Measurements from ENCODE around the gene CDK2. TPM values are rescaled to one million over a fixed set of nuclear protein-coding genes. Genes with fewer than 3 reads are reported as not detected.

Gene CDK2
- total and polyA plus RNA-seq, 3 donors from 2014 or later = 16.5 to 20.3 (median 19.8) TPM

- peak; percentile 28 to 52 (median 32) for TF ChIP-seq CTCF (IDR thresholded peaks at IDR 0.05)
- no peak for TF ChIP-seq POLR2A (IDR thresholded peaks at IDR 0.05)
- DNase-seq = no peak
- WGBS, 2 donors = 37 to 38% methylated on average over 3 of the region's 3 CpGs
These were observed 35.8 kb upstream of the CDK2 start, which contains the start of gene DGKA for GRCh38 chr12:55930771-55931316. TSS of gene DGKA (plus strand) at chr12:55931162. CDS start at chr12:55936504, 5,342 bp downstream.

GRCh38 chr12:55931317-55931779 lies 35.3 kb upstream of the CDK2 start:
- H3K4me3 ChIP-seq = peak overlapping the region; percentile 69 to 72
- no peaks in the 10 kb centered on the region for H3K9me3 ChIP-seq
- DNase-seq = no peak
- H3K27ac ChIP-seq = peak overlapping the region; percentile 46 to 66
- intact Hi-C loops (cut with DNase I; ENCODE audit: low total_unique reads) = loop anchor here (10.0 kb wide), 1 partner anchor 187 kb away; the partner anchor contains the start of gene GDF11
- no peaks in the 10 kb centered on the region for H3K36me3 ChIP-seq (ENCODE audit: low read depth, missing control alignments)
- no peaks in the 10 kb centered on the region for H3K27me3 ChIP-seq
- 6 to 9% methylated on average over 10 of the region's 10 CpGs for WGBS, 2 donors
- H3K4me1 ChIP-seq = peaks cover 17% of the 10 kb centered on the region
- TF ChIP-seq CTCF (IDR thresholded peaks at IDR 0.05) (no peak), POLR2A (IDR thresholded peaks at IDR 0.05) (no peak)

More at GRCh38 chr12:55930771-55931316, 35.8 kb upstream of the CDK2 start, which contains the start of gene DGKA:
- H3K27me3 ChIP-seq = no peaks in the 10 kb centered on the region
- peak within 1 kb of the TSS; percentile 46 to 66 for H3K27ac ChIP-seq
- H3K36me3 ChIP-seq (ENCODE audit: low read depth, missing control alignments) = no peaks in the 10 kb centered on the region
- intact Hi-C loops (cut with DNase I; ENCODE audit: low total_unique reads) = loop anchor here (10.0 kb wide), 1 partner anchor 186 kb away; the partner anchor contains the start of gene GDF11
- peaks cover 17% of the 10 kb centered on the region for H3K4me1 ChIP-seq
- no peaks in the 10 kb centered on the region for H3K9me3 ChIP-seq
- H3K4me3 ChIP-seq = peak within 1 kb of the TSS; percentile 69 to 72

GRCh38 chr12:55931780-55932550 lies 34.7 kb upstream of the CDK2 start:
- TF ChIP-seq CTCF (IDR thresholded peaks at IDR 0.05) (no peak), POLR2A (IDR thresholded peaks at IDR 0.05) (no peak)
- Histone ChIP-seq H3K36me3 (ENCODE audit: low read depth, missing control alignments) (no peaks in the 10 kb centered on the region), H3K4me3 (peak overlapping the region; percentile 69 to 72), H3K4me1 (peaks cover 17% of the 10 kb centered on the region), H3K9me3 (no peaks in the 10 kb centered on the region), H3K27ac (peak overlapping the region; percentile 46 to 66), H3K27me3 (no peaks in the 10 kb centered on the region)
- peak; percentile 74 for DNase-seq
- intact Hi-C loops (cut with DNase I; ENCODE audit: low total_unique reads) = loop anchor here (10.0 kb wide), 1 partner anchor 187 kb away; the partner anchor contains the start of gene GDF11
- 1 to 2% methylated on average over 18 to 58 of the region's 60 CpGs for WGBS, 2 donors

GRCh38 chr12:55932551-55932910 lies 34.1 kb upstream of the CDK2 start:
- Histone ChIP-seq H3K4me3 (peak overlapping the region; percentile 69 to 72), H3K27me3 (no peaks in the 10 kb centered on the region), H3K27ac (peak overlapping the region in 1 of 2 donors; percentile 45), H3K4me1 (peaks cover 17% of the 10 kb centered on the region), H3K9me3 (no peaks in the 10 kb centered on the region), H3K36me3 (ENCODE audit: low read depth, missing control alignments) (no peaks in the 10 kb centered on the region)
- no peak for TF ChIP-seq CTCF (IDR thresholded peaks at IDR 0.05)
- TF ChIP-seq POLR2A (IDR thresholded peaks at IDR 0.05) = no peak
- intact Hi-C loops (cut with DNase I; ENCODE audit: low total_unique reads) = loop anchor here (10.0 kb wide), 1 partner anchor 188 kb away; the partner anchor contains the start of gene GDF11
- no peak for DNase-seq
- WGBS, 2 donors = 11 to 19% methylated on average over 4 of the region's 4 CpGs
